Tibial nerve (tissue), 4 donors: ENCODE measurements around the gene GPC6. TPM values are rescaled to one million over a fixed set of nuclear protein-coding genes. Genes with fewer than 3 reads are reported as not detected.

ENCODE experiments used
- DNase-seq, 2 donors: peaks; one replicate each; pipeline ENCODE4 v3.0.0-alpha.2; 2019; ENCODE audit warnings: low spot score in 2 of 2
- H3K27ac ChIP-seq, 4 donors: fragments of 200-600 bp; sonication (generic) in 3 of 4; one replicate each; pipeline ENCODE4 v1.5.1; 2017 to 2019; ENCODE audit warnings: mild to moderate bottlenecking in 1 of 4
- H3K27me3 ChIP-seq, 2 donors: fragments of 200-600 bp; sonication (generic) in 1 of 2; one replicate each; pipeline versions ENCODE4 v1.5.1 to v1.6.0; 2017 to 2019
- H3K36me3 ChIP-seq, 3 donors: fragments of 200-600 bp; sonication (generic); one replicate each; pipeline ENCODE4 v1.5.1; 2018 to 2019
- H3K4me1 ChIP-seq, 4 donors: fragments of 200-600 bp; sonication (generic) in 3 of 4; one replicate each; pipeline ENCODE4 v1.5.1; 2017 to 2019
- H3K4me3 ChIP-seq, 4 donors: fragments of 200-600 bp; sonication (generic) in 3 of 4; one replicate each; pipeline ENCODE4 v1.5.1; 2017 to 2019; ENCODE audit warnings: mild to moderate bottlenecking in 1 of 4, moderate library complexity in 1 of 4
- H3K9me3 ChIP-seq, 4 donors: fragments of 200-600 bp; sonication (generic) in 3 of 4; one replicate each; pipeline ENCODE4 v1.5.1; 2017 to 2019
- CTCF ChIP-seq, 5 experiments: fragments of 200-600 bp in 3 of 5; fragments of 450-650 bp in 2 of 5; sonication (generic) in 3 of 5; IDR thresholded peaks; one replicate each; pipeline ENCODE4 v1.5.1; 2016 to 2019; ENCODE audit warnings: antibody characterized with exemption in 5 of 5, mild to moderate bottlenecking in 3 of 5, moderate library complexity in 2 of 5
- EP300 ChIP-seq, 2 donors: sonication (generic); formaldehyde crosslinking; IDR thresholded peaks; one replicate each; pipeline ENCODE4 v1.6.1; 2017; ENCODE audit warnings: antibody characterized with exemption in 2 of 2, mild to moderate bottlenecking in 1 of 2
- POLR2A ChIP-seq, 2 donors: fragments of 450-650 bp; IDR thresholded peaks; one replicate each; pipeline ENCODE4 v1.6.1; 2017; ENCODE audit warnings: antibody characterized with exemption in 2 of 2, mild to moderate bottlenecking in 2 of 2, moderate library complexity in 2 of 2
- WGBS, 2 donors: methylation state at CpG; one replicate each; pipeline ENCODE4 v1.1.5; 2018; 5-methylcytosine and 5-hydroxymethylcytosine counted together
- total RNA-seq, 4 donors: library from RNA; depleted of rRNA; stranded (reverse); fragments of >200 nt; gene quantifications; one replicate each; pipeline ENCODE4 v1.1.0, GENCODE V29; 2016

Gene GPC6
- total RNA-seq, 4 donors from 2014 or later, result 21.9 to 39.5 (median 29.8) TPM

GRCh38 chr13:93521307-93521706 is 294.7 kb downstream of the GPC6 start:
- no peaks in the 10 kb centered on the region for H3K9me3 ChIP-seq
- no peaks in the 10 kb centered on the region for H3K4me1 ChIP-seq
- H3K27ac ChIP-seq, result no peak overlapping the region
- WGBS, 2 donors, result 80 to 87% methylated on average over 2 of the region's 2 CpGs
- H3K27me3 ChIP-seq, result no peaks in the 10 kb centered on the region
- no peak for DNase-seq
- no peak for TF ChIP-seq EP300 (IDR thresholded peaks at IDR 0.05)
- TF ChIP-seq POLR2A (IDR thresholded peaks at IDR 0.05), result no peak
- no peak for TF ChIP-seq CTCF (IDR thresholded peaks at IDR 0.05)
- no peaks in the 10 kb centered on the region for H3K36me3 ChIP-seq
- no peak overlapping the region for H3K4me3 ChIP-seq

- DNase-seq, result no peak
- no peaks in the 10 kb centered on the region for H3K4me1 ChIP-seq
- no peak overlapping the region for H3K4me3 ChIP-seq
- whole genome bisulfite sequencing, 2 donors, result 43 to 57% methylated on average over 3 of the region's 3 CpGs
- no peaks in the 10 kb centered on the region for H3K27me3 ChIP-seq
- TF ChIP-seq POLR2A (IDR thresholded peaks at IDR 0.05) (no peak), CTCF (IDR thresholded peaks at IDR 0.05) (no peak), EP300 (IDR thresholded peaks at IDR 0.05) (no peak)
- H3K36me3 ChIP-seq, result no peaks in the 10 kb centered on the region
- H3K27ac ChIP-seq, result no peak overlapping the region
- H3K9me3 ChIP-seq, result no peaks in the 10 kb centered on the region
Measured at GRCh38 chr13:93522501-93522900, 295.9 kb downstream of the GPC6 start.

- Histone ChIP-seq H3K27ac (no peak overlapping the region), H3K36me3 (no peaks in the 10 kb centered on the region), H3K4me3 (no peak overlapping the region), H3K4me1 (no peaks in the 10 kb centered on the region), H3K27me3 (no peaks in the 10 kb centered on the region), H3K9me3 (no peaks in the 10 kb centered on the region)
- DNase-seq, result no peak
- TF ChIP-seq EP300 (IDR thresholded peaks at IDR 0.05), result no peak
- TF ChIP-seq CTCF (IDR thresholded peaks at IDR 0.05), result no peak
- no peak for TF ChIP-seq POLR2A (IDR thresholded peaks at IDR 0.05)
Measured at GRCh38 chr13:93525087-93525486, 298.5 kb downstream of the GPC6 start.

GRCh38 chr13:93527748-93528297 is 301.2 kb downstream of the GPC6 start:
- Histone ChIP-seq H3K27me3 (no peaks in the 10 kb centered on the region), H3K36me3 (no peaks in the 10 kb centered on the region), H3K27ac (no peak overlapping the region), H3K4me3 (no peak overlapping the region), H3K4me1 (no peaks in the 10 kb centered on the region), H3K9me3 (no peaks in the 10 kb centered on the region)
- 77 to 82% methylated on average over 2 of the region's 2 CpGs for WGBS, 2 donors
- TF ChIP-seq EP300 (IDR thresholded peaks at IDR 0.05) (no peak), CTCF (IDR thresholded peaks at IDR 0.05) (no peak), POLR2A (IDR thresholded peaks at IDR 0.05) (no peak)
- no peak for DNase-seq

- Histone ChIP-seq H3K4me1 (peaks cover 0 to 3% (median 0%) of the 10 kb centered on the region in 4 donors), H3K9me3 (no peaks in the 10 kb centered on the region), H3K27ac (no peak overlapping the region), H3K36me3 (no peaks in the 10 kb centered on the region), H3K27me3 (no peaks in the 10 kb centered on the region), H3K4me3 (no peak overlapping the region)
- no peak for DNase-seq
- TF ChIP-seq EP300 (IDR thresholded peaks at IDR 0.05) (no peak), CTCF (IDR thresholded peaks at IDR 0.05) (no peak), POLR2A (IDR thresholded peaks at IDR 0.05) (no peak)
- 84 to 87% methylated on average over 2 of the region's 2 CpGs for WGBS, 2 donors
Measured at GRCh38 chr13:93529961-93530360, 303.4 kb downstream of the GPC6 start.
